CD4-positive, alpha-beta T cell treated with Interleukin-4 for 1 hour (primary cell): ENCODE measurements around the gene ADAP1.

Source experiments
- DNase-seq, 2 donors: peaks; one replicate each; pipeline ENCODE4 v3.0.0-alpha.2; 2020 to 2022

The ADAP1 gene

DNA sequence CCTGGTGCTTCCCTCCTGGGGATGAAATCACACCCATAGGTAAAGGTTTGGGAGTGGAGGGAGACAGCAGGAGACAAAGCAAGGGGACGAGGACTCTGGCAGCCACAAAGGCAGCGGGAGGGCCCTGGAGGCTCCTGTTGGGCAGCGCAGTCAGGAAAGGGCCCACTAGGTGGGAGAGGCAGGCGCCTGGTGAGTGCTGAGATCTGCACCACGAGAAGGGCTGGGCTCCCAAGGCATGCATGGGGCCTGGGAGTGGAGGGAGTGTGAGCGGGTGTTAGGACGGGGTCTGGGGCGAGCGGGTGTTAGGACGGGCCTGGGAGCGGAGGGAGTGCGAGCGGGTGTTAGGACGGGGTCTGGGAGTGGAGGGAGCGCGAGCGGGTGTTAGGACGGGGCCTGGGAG is 65.1 kb downstream of the ADAP1 start:
- no peak for DNase-seq

DNA sequence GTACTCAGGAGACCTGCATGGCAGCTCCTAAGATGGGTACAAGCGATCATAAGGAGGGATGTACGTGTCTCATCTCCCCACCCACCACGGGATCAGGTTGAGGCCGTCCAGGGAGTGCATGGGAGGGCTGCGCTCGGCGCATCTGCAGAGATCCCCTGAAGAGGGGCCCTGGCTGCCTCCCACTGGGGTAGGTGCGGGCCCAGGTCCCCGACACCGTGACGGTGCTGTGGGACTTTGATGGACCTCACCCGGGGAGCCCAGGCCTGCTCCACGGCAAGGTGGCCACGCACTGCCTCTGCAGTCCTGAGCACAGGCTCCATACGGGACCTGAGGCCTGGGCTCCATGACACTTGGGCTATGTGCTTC is 65.5 kb downstream of the ADAP1 start:
- DNase-seq: no peak

DNA sequence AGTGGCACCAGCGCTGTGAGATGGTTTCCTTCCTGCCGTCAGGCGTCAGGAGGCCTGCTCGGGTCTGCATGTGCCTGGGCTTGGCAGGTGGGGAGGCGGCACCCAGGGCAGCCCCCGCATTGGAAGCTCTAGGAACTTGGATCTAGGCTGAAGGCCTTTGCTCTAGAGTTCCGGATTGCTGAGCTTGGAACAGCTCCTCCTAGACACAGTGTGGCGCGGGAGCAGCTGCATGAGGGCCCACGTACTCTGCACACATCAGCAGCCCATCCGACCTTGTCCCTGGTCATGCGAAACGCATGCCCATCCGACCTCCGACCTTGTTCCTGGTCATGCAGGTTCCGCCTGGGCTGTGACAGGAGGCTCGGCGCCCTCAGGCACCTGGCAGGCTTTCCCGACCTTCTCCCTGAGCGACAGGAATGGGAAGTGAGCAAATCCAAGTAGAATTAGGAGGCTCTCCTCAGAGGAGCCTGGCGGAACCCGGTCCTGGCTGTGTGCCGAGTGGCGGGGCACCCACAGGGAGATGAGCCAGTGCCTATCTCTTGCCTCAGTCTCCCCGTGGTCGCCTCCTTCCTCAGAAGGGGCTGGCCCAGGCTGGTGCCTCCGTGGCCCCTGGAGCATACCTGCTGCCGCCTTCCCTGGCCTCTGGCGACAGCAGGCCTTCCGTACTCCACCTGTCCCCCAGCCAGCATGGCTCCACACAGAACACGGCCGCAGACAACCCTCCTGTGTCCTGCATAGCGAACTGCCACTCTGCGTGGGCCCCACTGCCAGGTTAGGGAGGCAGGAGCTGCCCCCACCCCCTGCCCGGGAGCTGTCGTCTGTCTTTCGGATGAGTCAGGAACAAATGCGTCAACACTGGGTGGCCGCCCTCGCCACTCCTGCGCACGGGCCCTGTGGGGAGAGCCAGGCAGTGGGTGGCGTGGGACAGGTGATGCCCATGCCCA is 66.1 kb downstream of the ADAP1 start:
- DNase-seq: no peak

DNA sequence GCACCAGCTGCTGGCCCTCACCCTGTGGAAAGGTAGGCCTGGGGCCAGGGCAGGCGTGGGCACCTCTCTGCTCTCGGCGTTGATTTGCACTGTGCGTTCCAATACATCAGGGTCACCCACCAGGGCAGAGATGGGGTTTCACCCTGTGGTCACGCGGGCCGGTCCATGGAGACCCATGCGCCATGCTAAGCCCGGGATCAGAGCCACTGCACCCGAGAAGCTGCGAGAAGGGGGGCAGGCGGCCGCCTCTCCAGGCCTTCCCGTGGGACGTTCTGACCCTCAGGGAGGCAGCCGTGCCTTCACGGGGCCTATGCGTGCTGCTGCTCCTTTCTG is 67.0 kb downstream of the ADAP1 start:
- DNase-seq: no peak

DNA sequence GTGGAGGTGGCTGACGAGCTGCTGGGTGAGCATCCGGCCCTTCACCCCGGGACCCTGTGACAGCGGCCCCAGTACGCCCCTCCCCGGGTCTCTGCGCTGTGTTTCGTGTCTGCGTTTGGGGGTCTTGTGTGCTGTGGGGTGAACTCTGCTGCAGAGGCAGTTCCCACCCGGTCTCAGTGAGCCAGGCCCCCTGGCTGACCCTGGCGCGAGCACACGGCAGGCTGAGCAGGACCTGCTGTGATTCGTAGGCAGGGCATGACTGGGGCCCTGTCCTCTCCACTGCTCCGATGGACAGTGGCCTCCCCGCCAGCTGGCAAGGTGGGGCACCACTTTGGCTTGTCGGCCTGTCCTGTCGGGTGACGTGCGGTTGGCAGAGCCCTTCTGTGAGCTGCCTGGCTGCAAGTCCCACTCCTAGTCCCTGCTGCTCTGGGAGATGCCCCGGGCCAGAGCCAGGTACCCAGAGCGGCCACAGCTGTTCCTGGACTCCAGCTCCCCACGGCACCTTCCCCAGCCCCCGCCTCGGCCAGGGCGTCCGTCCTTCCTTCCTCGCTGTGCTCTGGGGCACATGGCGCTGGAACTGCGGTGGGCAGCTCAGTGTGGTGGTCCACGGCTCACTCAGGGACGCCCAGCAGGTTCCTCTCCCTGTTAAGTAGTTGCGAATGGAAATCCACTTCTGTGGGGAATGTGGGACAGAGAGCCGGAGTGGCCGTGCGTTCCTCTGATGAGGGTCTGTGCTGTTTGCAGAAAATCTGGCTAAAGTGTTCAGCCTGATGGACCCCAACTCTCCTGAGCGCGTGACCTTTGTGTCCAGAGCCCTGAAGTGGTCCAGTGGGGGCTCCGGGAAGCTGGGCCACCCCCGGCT is 67.6 kb downstream of the ADAP1 start:
- DNase-seq: no peak

DNA sequence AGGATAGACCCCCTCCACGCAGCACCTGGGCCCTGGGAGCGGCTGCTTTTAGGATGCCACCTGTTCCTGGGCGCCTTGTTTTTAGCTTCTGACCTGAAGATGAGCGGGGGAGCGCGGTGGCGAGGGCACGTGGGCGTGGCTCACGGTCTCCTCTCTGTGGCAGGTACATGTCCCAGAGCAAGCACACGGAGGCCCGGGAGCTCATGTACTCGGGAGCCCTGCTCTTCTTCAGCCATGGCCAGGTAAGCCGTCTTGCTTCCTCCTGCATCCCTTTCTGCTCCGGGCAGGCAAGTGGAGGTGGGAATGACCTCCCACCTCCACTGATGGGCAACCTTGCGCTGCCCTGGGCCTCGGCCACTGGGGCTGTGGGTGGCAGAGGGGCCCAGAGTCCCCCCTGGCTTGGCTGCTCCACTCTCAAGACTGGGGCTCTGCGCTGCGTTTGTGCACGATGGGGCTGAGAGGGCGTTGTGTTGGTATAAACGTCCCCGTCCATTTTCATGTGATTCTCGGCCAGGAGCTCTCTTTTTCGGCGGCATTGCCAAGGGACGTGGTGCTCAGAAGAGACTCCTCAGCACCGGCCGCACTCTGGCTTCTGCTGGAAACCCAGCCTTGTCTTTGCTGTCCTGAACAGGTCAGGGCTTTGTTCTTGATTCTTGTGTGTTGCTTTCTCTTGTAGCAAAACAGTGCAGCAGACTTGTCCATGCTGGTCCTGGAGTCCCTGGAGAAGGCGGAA is 68.4 kb downstream of the ADAP1 start:
- no peak for DNase-seq

DNA sequence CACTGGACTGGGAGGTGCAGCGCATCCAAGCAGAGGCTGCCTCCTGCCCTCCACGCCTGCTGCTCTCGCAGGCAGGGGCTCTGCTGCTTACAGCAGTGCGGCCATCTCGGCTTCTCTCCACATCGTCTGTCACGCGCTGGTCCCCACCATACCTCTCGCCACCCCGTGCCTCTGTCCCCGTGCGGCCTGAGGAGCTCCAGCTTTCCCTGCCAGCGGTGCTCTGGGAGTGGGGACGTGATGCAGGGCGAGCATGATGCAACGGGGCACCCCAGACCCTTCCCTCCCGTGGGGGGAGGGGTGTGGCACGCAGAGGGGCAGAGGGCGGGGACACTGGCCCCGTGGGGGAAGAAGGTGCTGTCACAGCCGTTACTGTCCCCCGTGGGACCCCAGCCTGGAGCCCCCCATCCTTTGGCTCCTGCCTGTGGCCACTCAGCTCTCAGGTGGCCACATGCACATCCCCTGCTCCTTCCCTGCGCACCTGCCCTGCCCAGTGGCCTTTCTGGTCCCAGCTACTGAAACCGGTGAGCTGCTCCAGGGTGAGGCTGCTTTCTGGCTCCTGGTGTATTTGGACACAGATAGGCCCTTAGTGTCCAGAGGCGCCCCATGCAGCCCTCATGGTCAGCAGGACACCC is 69.1 kb downstream of the ADAP1 start:
- no peak for DNase-seq

DNA sequence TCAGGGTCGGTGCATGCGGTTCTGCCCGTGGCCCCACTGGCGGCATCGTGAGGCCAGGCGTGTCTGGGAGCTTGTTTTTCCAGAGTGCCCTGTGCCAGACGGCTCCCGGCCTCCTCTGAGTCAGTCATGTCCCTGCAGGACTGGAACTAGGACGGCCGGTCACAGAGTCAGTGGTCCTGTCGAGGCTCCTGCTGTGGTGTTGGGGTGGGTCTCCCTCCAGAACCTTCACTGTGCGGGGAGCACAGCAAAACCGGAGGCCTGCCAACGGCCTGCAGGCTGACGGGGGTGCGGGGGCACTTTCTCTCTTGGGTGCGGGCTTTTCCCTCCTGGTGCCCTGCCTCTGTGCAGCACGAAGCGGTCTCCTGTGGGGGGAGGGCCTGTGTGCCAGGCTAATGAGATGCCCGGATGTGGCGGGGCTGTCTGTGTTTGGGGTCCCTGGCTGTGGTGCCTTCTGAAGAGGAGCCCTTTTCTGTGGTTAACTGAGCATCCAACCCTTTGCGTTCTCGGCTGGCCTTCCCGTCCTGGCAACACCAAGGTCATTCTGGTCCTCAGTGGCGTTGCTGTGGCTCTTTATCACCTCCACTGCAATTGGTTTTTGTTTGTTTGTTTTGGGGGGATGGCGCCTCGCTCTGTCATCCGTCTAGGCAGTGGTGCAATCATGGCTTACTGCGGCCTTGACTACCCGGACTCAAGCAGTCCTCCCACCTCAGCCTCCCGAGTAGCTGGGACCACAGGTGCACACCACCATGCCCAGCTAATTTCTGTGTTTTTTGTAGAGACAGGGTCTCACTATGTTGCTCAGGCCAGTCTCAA is 70.1 kb downstream of the ADAP1 start:
- DNase-seq: no peak

DNA sequence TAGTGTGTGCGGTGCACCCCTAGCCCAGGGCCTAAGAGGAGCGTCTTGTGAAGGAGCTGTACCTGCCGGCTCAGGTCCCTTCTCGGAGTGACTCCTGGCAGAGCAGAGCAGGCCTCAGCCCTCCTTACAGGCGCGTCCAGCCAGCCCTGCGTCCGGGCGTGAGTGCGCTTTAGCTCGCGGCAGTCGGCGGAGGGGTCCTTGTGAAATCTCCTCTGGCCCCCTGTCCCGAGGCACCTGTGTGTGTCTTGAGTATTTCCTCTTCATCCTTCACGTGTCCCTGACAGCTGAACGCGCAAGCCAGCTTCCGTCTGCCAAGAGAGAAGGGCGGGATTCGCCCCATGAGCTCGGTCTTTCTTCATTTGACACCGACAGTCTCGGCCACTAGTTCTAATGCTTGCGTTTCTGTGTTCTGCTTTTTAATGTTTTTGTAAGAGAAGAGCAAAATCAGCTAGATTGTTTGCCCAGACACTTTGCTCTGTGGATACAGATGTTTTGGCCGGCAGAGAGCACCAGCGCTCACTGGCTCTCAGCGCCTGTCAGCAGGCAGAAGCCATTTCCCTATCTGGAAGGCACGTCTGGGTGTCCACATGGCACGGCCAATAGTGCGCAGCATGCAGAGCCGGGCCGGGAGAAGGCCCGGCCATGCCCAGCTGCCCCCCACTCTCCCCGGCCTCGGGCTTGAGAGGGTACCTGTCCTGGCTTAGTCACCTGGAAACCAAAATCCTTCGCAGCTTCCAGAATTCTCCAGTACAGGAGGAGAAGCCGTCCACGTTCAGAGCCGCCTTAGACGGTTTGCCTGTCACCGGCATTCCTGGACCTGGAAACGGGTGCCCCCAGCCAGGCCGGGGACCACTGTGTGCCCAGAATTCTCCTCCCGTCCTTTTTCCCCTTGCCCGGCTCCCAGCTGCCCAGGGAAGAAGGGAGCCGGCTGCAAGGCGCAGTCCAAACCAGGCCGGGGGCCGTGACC is 71.1 kb downstream of the ADAP1 start:
- DNase-seq: no peak

DNA sequence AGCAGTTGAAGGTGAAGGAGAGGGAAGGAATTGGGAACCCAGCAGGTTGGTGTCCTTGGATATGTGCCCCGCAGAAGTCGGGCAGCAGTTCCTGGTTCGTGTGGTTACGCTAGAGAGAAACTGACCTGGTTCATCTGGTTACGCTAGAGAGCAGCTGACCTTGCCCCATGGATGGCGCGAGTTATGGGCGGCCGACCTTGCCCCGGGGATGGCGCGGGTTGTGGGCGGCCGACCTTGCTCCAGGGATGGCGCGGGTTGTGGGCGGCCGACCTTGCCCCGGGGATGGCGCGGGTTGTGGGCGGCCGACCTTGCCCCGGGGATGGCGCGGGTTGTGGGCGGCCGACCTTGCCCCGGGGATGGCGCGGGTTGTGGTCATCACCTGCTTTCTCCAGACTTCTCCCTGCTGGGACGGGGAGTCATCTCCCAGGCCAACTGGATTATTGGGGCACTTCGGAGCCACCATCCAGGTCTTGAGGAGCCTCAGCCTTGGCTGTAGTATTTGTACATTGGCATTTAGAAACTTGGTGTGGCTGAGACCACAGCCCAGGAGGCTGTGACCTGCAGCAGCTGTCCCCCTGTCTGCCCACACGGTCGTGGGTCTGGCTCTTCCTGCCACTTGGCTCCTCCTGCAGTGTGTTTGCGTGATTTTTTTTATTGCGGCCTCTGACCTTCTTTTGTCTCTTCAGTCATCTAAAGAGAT is 72.0 kb downstream of the ADAP1 start:
- no peak for DNase-seq

DNA sequence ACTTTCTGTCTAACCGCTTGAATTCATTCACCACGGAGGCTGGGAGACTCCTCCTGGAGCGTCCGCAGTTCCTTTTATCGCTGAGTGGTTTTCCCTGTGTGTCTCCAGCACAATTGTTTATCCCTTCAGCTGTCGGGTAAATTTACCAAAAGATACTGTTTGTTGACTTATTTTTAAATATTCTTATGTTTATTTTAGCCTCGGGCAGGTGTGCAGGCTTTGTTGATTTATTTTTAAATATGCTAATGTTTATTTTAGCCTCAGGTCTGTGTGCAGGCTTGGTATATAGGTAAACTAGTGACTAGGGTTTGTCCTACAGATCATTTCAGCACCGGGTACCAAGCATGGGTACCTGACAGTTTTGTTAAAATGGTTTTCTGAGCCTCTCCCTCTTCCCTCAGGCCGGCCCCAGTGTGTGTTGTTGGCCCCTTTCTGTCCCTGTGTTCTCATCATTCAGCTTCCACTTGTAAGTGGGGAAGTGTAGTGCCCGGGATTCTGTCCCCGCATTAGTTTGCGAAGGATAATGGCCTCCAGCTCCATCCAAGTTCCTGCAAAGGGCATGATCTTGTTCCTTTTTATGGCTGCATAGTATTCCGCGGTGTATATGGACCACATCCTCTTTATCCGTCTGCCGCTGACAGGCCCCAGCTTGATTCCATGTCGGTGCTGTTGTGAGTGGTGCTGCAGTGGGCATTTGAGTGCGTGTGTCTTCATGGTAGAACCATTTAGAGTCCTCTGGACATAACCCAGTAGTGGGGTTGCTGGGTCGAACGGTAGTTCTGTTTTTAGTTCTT is 72.8 kb downstream of the ADAP1 start:
- no peak for DNase-seq

DNA sequence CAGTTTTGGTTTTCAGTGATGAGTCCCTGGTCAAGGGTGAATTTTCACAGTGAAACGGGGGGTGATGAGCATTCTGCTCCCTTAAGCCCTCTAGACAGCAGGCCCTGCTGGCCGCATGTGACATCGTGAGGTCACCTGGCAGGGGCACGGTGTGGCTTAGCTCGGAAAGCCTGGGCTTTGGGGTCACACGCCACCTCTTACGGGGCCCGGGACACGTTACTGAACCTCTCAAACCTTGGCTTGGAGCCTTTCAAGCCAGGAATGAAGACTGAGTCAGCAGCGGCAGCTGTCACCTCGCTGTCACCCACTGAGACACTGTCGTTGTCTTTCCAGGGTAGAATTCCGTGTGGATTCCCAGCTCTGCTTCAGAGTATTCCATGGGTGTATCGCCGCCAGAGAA is 74.0 kb downstream of the ADAP1 start:
- no peak for DNase-seq

DNA sequence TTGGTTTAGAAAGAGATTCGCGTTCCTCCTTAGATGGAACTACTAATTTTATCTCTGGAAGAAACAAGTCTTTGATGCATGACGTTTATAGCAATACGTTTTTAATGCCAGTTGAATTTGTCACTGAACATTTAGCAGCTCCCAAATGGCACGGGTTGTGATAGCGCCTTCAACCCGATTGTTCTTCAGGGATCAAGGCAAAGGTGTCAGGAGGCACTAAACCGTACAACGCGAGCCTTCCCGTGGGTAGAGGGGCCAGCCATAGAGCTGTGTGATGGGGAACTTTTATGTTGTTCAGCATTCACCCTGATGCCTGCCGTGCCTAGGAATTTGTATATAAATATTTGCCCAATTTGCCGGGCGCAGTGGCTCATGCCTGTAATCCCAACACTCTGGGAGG is 74.8 kb downstream of the ADAP1 start:
- no peak for DNase-seq

DNA sequence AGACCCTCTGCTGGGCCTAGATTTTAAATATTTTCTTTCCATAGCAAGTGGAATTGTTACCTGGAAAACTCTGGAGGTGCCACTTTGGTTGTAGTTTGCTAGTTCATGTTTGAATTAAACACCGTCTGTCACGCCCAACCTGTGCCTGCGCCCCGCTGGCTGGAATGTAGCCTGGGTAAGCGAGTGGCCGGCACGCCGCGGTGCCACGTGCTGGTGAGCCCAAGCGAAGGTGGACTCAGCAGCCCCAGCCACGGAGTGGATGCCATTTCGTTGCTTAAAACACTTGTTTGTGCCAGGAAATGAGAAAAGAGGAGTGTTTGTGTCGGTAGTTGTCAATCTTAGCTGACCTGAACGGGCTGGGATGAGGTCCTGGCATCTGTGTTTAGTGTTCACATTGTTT is 75.4 kb downstream of the ADAP1 start:
- DNase-seq: no peak

DNA sequence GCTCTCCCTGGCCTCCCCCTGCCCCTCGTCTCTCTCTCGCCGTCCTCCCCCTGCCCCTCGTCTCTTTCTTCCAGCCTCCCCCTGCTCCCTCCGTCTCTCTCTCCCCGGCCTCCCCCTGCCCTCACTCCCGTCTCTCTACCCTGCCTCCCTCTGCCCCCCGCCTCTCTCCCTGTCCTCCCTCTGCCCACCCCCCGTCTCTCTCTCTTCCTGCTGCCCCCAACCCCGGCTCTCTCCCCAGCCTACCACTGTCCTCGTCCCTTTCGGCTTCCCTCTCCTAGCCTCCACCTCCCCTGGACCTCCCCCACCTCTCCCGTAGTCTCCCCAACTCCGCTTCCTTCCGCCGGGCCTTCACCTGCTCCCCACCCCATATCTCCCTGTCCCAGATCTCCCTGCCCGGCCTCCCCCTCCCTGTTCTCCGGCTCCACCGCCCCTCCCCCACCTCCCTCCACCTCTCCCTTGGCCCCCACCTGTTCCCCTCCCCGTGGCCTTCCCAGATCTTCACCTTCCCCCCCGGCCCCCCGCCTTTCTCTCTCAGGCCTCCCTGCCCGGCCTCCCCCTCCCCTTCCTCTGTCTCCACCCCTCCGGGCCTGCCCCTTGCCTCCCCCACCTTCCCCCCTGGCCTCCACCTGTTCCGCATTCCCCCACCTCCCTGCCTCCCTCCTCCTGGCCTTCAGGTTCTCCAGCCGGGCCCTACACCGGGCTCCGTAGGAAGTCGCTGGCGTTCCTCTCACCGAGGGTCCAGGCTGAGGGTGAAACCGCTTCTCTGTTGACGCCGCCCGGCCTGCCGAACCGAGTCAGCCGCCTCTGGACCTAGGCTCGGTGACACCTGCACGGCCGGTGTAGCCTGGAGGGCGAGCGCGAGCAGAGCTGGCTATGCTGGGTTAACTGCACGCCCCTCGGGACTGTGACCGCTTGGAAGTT is 76.9 kb downstream of the ADAP1 start:
- DNase-seq: peak in 1 of 2 donors; percentile 10

DNA sequence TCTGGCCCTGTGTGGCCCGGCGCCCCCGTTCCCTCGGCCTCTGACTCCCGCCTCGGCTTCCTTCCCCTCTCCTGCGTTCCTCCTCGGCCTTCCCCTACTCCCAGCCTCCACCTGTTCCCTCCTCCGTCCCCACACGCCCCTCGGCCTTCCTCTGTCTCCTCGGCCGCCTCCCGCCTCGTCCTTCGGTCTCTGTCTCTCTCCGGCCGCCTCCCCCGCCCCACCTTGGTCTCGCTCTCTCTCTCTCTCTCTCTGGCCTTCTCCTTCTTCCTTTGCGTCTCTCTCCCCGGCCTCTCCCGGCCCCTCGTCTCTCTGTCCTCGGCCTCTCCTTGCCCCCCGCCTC is 77.5 kb downstream of the ADAP1 start:
- no peak for DNase-seq

DNA sequence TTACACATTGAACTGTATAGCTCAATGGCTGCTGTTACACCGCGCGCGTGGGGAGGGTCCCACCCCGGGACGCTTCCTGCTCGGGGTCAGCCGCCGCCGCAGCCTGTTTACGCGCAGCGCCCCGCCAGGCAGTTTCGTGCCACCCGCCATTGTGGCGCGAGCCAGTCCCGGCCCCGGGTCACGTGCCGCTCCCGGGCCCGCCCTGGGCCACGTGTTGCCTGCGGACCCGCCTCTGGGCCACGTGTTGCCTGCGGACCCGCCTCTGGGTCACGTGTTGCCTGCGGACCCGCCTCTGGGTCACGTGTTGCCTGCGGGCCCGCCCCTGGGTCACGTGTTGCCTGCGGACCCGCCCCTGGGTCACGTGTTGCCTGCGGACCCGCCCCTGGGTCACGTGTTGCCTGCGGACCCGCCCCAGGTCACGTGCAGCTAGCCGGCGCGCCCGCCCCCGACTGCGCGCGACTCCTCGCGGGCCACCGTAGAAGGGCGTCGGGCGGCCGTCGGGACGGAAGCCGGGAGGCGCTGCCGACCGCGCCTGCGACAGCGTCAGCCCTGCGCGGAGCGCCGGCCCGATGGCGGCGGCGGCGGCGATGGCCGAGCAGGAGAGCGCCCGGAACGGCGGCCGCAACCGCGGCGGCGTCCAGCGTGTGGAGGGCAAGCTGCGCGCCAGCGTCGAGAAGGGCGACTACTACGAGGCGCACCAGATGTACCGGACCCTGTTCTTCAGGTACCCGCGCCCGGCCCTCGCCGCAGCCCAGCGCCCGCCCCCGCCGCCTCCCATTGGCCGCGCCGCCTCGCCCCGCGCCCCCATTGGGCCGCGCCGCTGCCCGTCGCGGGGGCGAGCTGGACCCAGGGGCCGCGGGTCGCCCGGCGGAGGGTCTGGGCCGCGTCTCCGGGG is 78.2 kb downstream of the ADAP1 start, which contains the start of gene GET4:
Gene GET4, plus strand, starts transcription at position 478 of the 895 bp plus-strand sequence. Its CDS starts 92 bp downstream, at position 570.
- peak; percentile 98 to 99 for DNase-seq
